HG03342 (cell line): ENCODE results near the gene DENND2A.

Experiments
- ATAC-seq: cut with Tn5 transposase; IDR thresholded peaks from one replicate; pipeline ENCODE4 v1.9.1; 2021; ENCODE audit warnings: mild to moderate bottlenecking, moderate library complexity; ENCODE audit not compliant: unreplicated experiment

DENND2A gene

GRCh38 chr7:140476698-140477261 is 163.8 kb downstream of the DENND2A start:
- no peak for ATAC-seq

GRCh38 chr7:140475747-140476333 is 164.8 kb downstream of the DENND2A start:
- no peak for ATAC-seq
